Measurements from ENCODE around the gene TSSK3.

GRCh38 chr1:32357614-32358013 is 4.7 kb upstream of the TSSK3 start:
- TF ChIP-seq RAD21 (CRISPR knock-in tag; conservative IDR thresholded peaks at IDR 0.05 in 1 of 2, IDR thresholded peaks at IDR 0.05 in 1 of 2) (no peak), CTCF (IDR thresholded peaks at IDR 0.05 in 2 of 3, conservative IDR thresholded peaks at IDR 0.05 in 1 of 3; ENCODE audit: insufficient read depth in 2 of 3, low read depth in 1 of 3, low read length in 3 of 3) (no peak)
- TF ChIP-seq, protein P1, sequence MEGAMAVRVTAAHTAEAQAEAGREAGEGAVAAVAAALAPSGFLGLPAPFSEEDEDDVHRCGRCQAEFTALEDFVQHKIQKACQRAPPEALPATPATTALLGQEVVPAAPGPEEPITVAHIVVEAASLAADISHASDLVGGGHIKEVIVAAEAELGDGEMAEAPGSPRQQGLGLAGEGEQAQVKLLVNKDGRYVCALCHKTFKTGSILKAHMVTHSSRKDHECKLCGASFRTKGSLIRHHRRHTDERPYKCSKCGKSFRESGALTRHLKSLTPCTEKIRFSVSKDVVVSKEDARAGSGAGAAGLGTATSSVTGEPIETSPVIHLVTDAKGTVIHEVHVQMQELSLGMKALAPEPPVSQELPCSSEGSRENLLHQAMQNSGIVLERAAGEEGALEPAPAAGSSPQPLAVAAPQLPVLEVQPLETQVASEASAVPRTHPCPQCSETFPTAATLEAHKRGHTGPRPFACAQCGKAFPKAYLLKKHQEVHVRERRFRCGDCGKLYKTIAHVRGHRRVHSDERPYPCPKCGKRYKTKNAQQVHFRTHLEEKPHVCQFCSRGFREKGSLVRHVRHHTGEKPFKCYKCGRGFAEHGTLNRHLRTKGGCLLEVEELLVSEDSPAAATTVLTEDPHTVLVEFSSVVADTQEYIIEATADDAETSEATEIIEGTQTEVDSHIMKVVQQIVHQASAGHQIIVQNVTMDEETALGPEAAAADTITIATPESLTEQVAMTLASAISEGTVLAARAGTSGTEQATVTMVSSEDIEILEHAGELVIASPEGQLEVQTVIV (CRISPR knock-in tag; IDR thresholded peaks at IDR 0.05; ENCODE audit: borderline replicate concordance), result no peak
